Measurements from ENCODE around the gene PIK3R3.

The PIK3R3 gene

GRCh38 chr1:46133181-46133658, 791 bp upstream of the PIK3R3 start:
- Histone ChIP-seq H3K27ac (ENCODE audit: insufficient read depth, low read length, poor library complexity, severe bottlenecking) (no peak overlapping the region), H3K9me3 (ENCODE audit: control insufficient read depth, low read length) (no peaks in the 10 kb centered on the region), H3K36me3 (ENCODE audit: control insufficient read depth, insufficient read depth, low read length) (no peaks in the 10 kb centered on the region), H3K27me3 (replicated peaks; ENCODE audit: control insufficient read depth, insufficient read depth, low read length, poor library complexity, severe bottlenecking) (peaks cover 24% of the 10 kb centered on the region), H3K4me1 (ENCODE audit: control insufficient read depth, insufficient read depth, low read length, poor library complexity, severe bottlenecking) (peaks cover 16% of the 10 kb centered on the region), H3K4me3 (ENCODE audit: insufficient read depth, low read depth, low read length, poor library complexity, severe bottlenecking) (peak overlapping the region; percentile 82)
- no peak for DNase-seq

DNA sequence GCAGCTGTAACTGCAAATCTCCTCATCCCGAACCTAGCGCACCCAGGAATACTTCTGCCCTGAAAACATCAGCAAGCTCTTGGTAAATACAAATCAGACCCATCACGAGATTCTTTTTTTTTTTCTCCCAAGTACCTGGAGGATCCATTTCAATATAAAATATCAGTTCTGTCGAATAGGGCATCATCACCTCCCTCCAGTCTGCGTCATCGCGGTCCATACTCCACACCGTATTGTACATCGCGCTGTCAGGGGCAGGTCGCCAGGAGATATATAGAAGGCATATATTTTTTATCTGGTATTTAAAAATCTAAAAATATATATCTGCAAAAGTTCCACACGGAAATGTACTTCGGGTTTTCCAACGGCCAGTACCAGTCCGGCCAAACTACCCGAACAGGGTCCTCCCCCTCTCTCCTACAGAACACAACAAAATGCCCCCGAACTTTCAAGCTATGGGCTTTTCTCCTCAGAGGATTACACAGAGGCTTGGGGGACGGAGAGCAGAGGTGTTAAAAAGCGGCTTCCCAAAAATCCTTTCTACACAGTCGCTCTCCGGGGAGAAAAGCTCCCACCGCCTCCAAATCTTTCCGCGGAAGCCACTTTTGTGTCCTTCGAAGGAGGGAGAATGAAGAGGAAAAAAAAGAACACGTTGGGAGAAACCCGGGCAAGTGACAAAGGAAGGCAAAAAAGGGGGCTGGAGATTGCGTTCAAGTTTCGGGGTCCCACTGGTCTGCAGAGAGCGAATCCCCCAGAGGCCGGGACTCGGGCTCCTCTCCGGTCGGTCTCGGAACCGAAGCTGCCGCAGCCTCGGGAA, 509 bp downstream of the PIK3R3 start:
- DNase-seq = peak in 1 of 3 donors; percentile 9
- no peaks in the 10 kb centered on the region for H3K36me3 ChIP-seq (ENCODE audit: control insufficient read depth, insufficient read depth, low read length)
- H3K27ac ChIP-seq (ENCODE audit: insufficient read depth, low read length, poor library complexity, severe bottlenecking) = peak overlapping the region; percentile 48
- no peaks in the 10 kb centered on the region for H3K9me3 ChIP-seq (ENCODE audit: control insufficient read depth, low read length)
- H3K4me1 ChIP-seq (ENCODE audit: control insufficient read depth, insufficient read depth, low read length, poor library complexity, severe bottlenecking) = peaks cover 16% of the 10 kb centered on the region
- H3K4me3 ChIP-seq (ENCODE audit: insufficient read depth, low read depth, low read length, poor library complexity, severe bottlenecking) = peak overlapping the region; percentile 82
- H3K27me3 ChIP-seq (replicated peaks; ENCODE audit: control insufficient read depth, insufficient read depth, low read length, poor library complexity, severe bottlenecking) = peaks cover 24% of the 10 kb centered on the region

DNA sequence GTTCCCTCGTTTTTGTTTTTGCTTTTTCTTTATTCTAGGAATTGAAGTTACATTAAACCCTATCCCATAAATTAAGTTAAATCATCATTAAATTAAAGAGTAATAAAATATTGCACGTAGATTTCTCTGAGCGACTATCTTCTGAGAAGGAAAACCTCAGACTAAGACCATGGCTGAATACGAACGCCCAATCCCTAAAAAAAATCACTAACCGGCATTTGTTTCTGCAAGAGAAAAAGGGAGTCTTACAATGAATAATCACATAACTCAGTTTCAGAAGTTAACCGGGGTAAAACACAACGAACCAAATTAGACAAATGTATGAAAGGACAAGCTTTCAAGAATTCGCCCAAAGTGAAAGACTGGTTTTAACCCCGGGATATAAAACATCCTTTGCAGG, 1.3 kb downstream of the PIK3R3 start:
- Histone ChIP-seq H3K27me3 (replicated peaks; ENCODE audit: control insufficient read depth, insufficient read depth, low read length, poor library complexity, severe bottlenecking) (peaks cover 24% of the 10 kb centered on the region), H3K36me3 (ENCODE audit: control insufficient read depth, insufficient read depth, low read length) (no peaks in the 10 kb centered on the region), H3K4me1 (ENCODE audit: control insufficient read depth, insufficient read depth, low read length, poor library complexity, severe bottlenecking) (peaks cover 16% of the 10 kb centered on the region), H3K27ac (ENCODE audit: insufficient read depth, low read length, poor library complexity, severe bottlenecking) (no peak overlapping the region), H3K4me3 (ENCODE audit: insufficient read depth, low read depth, low read length, poor library complexity, severe bottlenecking) (no peak overlapping the region), H3K9me3 (ENCODE audit: control insufficient read depth, low read length) (no peaks in the 10 kb centered on the region)
- DNase-seq = no peak

DNA sequence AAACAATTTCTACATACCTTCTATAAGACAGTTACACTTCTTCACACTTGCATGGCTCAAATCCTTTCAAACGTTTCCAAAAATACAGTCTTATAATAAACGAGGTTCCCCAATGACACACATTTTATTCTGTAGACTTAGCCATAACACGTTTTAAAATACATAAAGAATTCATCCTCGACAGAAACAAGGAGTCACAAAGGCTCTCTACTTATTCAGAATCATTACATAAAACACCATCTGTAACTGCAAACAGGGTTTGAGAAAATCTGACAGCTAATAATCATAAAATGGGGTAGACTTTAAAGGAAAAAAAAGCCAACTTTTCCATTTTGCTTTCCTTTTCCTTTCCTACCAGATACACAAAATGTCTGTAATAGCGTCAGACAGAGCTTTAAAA, 1.8 kb downstream of the PIK3R3 start:
- Histone ChIP-seq H3K4me3 (ENCODE audit: insufficient read depth, low read depth, low read length, poor library complexity, severe bottlenecking) (no peak overlapping the region), H3K27ac (ENCODE audit: insufficient read depth, low read length, poor library complexity, severe bottlenecking) (no peak overlapping the region), H3K4me1 (ENCODE audit: control insufficient read depth, insufficient read depth, low read length, poor library complexity, severe bottlenecking) (peaks cover 16% of the 10 kb centered on the region), H3K36me3 (ENCODE audit: control insufficient read depth, insufficient read depth, low read length) (no peaks in the 10 kb centered on the region), H3K27me3 (replicated peaks; ENCODE audit: control insufficient read depth, insufficient read depth, low read length, poor library complexity, severe bottlenecking) (peaks cover 24% of the 10 kb centered on the region), H3K9me3 (ENCODE audit: control insufficient read depth, low read length) (no peaks in the 10 kb centered on the region)
- no peak for DNase-seq

DNA sequence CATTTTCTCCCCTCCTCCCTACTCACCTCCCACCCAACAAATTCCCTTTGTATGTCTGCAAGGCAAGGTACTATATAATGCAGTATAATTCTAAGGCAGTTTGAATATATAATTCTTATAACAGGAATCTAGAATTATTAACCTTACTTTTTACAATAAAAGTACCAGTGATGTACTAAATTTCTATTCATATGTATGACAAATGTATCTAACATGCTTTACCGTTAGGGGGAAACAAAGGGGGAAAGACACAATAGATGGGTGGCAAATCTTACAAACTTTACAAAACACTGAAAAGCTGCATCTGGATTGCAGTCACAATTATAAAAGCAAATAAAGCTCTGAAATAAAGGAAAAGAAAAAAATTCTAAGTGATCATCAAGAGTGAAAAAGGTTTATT, 2.3 kb downstream of the PIK3R3 start:
- no peaks in the 10 kb centered on the region for H3K36me3 ChIP-seq (ENCODE audit: control insufficient read depth, insufficient read depth, low read length)
- H3K4me1 ChIP-seq (ENCODE audit: control insufficient read depth, insufficient read depth, low read length, poor library complexity, severe bottlenecking) = peaks cover 16% of the 10 kb centered on the region
- H3K27me3 ChIP-seq (replicated peaks; ENCODE audit: control insufficient read depth, insufficient read depth, low read length, poor library complexity, severe bottlenecking) = peaks cover 24% of the 10 kb centered on the region
- no peak overlapping the region for H3K4me3 ChIP-seq (ENCODE audit: insufficient read depth, low read depth, low read length, poor library complexity, severe bottlenecking)
- no peaks in the 10 kb centered on the region for H3K9me3 ChIP-seq (ENCODE audit: control insufficient read depth, low read length)
- no peak overlapping the region for H3K27ac ChIP-seq (ENCODE audit: insufficient read depth, low read length, poor library complexity, severe bottlenecking)
- no peak for DNase-seq

DNA sequence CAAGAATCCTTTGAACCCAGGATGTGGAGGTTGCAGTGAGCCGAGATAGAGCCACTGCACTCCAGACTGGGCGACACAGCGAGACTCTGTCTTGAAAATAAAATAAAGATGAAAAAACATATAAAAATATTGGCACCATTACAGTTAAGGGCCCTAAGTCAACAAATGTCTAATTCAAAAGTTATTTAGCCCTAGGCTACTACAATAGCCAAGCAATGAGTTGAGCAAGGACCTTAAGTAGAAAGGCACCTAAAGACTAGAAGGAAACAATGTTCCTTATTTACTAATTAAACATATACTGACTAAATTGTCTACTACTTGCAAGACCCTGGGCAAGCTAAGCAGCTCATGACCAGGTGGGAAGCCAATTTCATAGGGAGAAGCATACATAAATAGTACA, 4.1 kb downstream of the PIK3R3 start:
- Histone ChIP-seq H3K9me3 (ENCODE audit: control insufficient read depth, low read length) (no peaks in the 10 kb centered on the region), H3K27me3 (replicated peaks; ENCODE audit: control insufficient read depth, insufficient read depth, low read length, poor library complexity, severe bottlenecking) (peaks cover 24% of the 10 kb centered on the region), H3K4me1 (ENCODE audit: control insufficient read depth, insufficient read depth, low read length, poor library complexity, severe bottlenecking) (peaks cover 12% of the 10 kb centered on the region), H3K4me3 (ENCODE audit: insufficient read depth, low read depth, low read length, poor library complexity, severe bottlenecking) (no peak overlapping the region), H3K36me3 (ENCODE audit: control insufficient read depth, insufficient read depth, low read length) (no peaks in the 10 kb centered on the region), H3K27ac (ENCODE audit: insufficient read depth, low read length, poor library complexity, severe bottlenecking) (no peak overlapping the region)
- DNase-seq = no peak

- H3K4me1 ChIP-seq (ENCODE audit: control insufficient read depth, insufficient read depth, low read length, poor library complexity, severe bottlenecking) = no peaks in the 10 kb centered on the region
- H3K27me3 ChIP-seq (replicated peaks; ENCODE audit: control insufficient read depth, insufficient read depth, low read length, poor library complexity, severe bottlenecking) = no peaks in the 10 kb centered on the region
- H3K9me3 ChIP-seq (ENCODE audit: control insufficient read depth, low read length) = no peaks in the 10 kb centered on the region
- H3K36me3 ChIP-seq (ENCODE audit: control insufficient read depth, insufficient read depth, low read length) = no peaks in the 10 kb centered on the region
- H3K4me3 ChIP-seq (ENCODE audit: insufficient read depth, low read depth, low read length, poor library complexity, severe bottlenecking) = no peak overlapping the region
- no peak for DNase-seq
- H3K27ac ChIP-seq (ENCODE audit: insufficient read depth, low read length, poor library complexity, severe bottlenecking) = no peak overlapping the region
Observed at GRCh38 chr1:46118856-46119255, 13.6 kb downstream of the PIK3R3 start.

DNA sequence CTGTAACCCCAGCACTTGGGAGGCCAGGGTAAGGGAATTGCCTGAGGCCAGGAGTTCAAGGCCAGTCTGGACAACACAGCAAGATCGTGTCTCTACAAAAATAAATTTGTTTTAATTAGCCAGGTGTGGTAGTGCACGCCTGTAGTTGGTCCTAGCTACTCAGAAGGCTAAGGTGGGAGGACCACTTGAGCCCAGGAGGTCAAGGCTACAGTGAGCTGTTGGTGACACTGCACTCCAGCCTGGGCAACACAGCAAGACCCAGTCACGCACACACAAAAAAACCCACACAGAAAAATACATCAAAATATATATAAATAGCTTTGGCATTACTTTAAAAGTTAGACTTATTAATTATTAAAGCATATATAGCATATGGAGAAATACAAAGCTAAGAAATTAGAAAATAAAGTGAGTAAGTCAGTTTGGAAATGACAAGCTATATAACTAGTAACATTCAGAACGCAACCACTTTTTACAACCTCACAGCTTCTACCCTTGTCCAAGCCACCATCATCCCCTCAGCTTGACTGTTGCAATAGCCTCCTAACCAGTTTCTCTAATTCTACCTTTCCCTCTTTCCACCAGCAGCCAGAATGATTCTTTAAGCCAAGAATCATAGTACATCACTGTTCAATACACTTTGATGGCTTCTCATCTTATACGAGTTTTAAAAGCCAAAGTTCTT, 14.5 kb downstream of the PIK3R3 start:
- H3K36me3 ChIP-seq (ENCODE audit: control insufficient read depth, insufficient read depth, low read length) = no peaks in the 10 kb centered on the region
- no peak overlapping the region for H3K27ac ChIP-seq (ENCODE audit: insufficient read depth, low read length, poor library complexity, severe bottlenecking)
- DNase-seq = no peak
- H3K27me3 ChIP-seq (replicated peaks; ENCODE audit: control insufficient read depth, insufficient read depth, low read length, poor library complexity, severe bottlenecking) = no peaks in the 10 kb centered on the region
- H3K9me3 ChIP-seq (ENCODE audit: control insufficient read depth, low read length) = no peaks in the 10 kb centered on the region
- H3K4me1 ChIP-seq (ENCODE audit: control insufficient read depth, insufficient read depth, low read length, poor library complexity, severe bottlenecking) = no peaks in the 10 kb centered on the region
- H3K4me3 ChIP-seq (ENCODE audit: insufficient read depth, low read depth, low read length, poor library complexity, severe bottlenecking) = no peak overlapping the region

- H3K4me3 ChIP-seq (ENCODE audit: insufficient read depth, low read depth, low read length, poor library complexity, severe bottlenecking) = no peak overlapping the region
Observed at GRCh38 chr1:46114925-46115603, 17.4 kb downstream of the PIK3R3 start.

DNA sequence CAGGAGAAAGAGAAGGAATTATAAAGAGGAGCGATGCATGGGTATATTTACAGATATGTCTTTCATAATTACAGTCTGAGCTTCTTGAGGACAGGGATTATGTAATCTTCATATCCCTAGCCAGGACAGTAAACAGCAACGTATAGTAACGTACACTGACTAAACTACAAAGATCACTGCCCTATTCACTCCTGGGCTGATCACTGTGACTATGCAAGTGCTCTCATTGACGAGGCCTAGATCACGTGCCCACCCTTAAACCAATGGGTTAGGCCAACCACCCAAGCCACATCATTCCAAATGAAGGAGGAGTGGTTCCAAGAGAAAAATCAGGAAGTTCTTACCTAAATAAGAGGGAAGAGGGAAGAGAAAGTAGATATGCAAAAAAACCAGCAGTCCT, 18.5 kb downstream of the PIK3R3 start:
- no peak for DNase-seq
- no peaks in the 10 kb centered on the region for H3K9me3 ChIP-seq (ENCODE audit: control insufficient read depth, low read length)
- no peaks in the 10 kb centered on the region for H3K27me3 ChIP-seq (replicated peaks; ENCODE audit: control insufficient read depth, insufficient read depth, low read length, poor library complexity, severe bottlenecking)
- no peak overlapping the region for H3K27ac ChIP-seq (ENCODE audit: insufficient read depth, low read length, poor library complexity, severe bottlenecking)
- no peak overlapping the region for H3K4me3 ChIP-seq (ENCODE audit: insufficient read depth, low read depth, low read length, poor library complexity, severe bottlenecking)
- no peaks in the 10 kb centered on the region for H3K36me3 ChIP-seq (ENCODE audit: control insufficient read depth, insufficient read depth, low read length)
- H3K4me1 ChIP-seq (ENCODE audit: control insufficient read depth, insufficient read depth, low read length, poor library complexity, severe bottlenecking) = no peaks in the 10 kb centered on the region

More at GRCh38 chr1:46114925-46115603, 17.4 kb downstream of the PIK3R3 start:
- H3K36me3 ChIP-seq (ENCODE audit: control insufficient read depth, insufficient read depth, low read length) = no peaks in the 10 kb centered on the region
- no peak for DNase-seq
- no peaks in the 10 kb centered on the region for H3K9me3 ChIP-seq (ENCODE audit: control insufficient read depth, low read length)
- H3K27me3 ChIP-seq (replicated peaks; ENCODE audit: control insufficient read depth, insufficient read depth, low read length, poor library complexity, severe bottlenecking) = no peaks in the 10 kb centered on the region
- no peak overlapping the region for H3K27ac ChIP-seq (ENCODE audit: insufficient read depth, low read length, poor library complexity, severe bottlenecking)
- no peaks in the 10 kb centered on the region for H3K4me1 ChIP-seq (ENCODE audit: control insufficient read depth, insufficient read depth, low read length, poor library complexity, severe bottlenecking)

Data from effector memory CD4-positive, alpha-beta T cell (primary cell).